Endothelial cell of umbilical vein (primary cell): ENCODE measurements around the gene TUBB3.

Source experiments
- EZH2 ChIP-seq: IDR thresholded peaks from 2 replicates; pipeline ENCODE4 v1.6.1; 2012; ENCODE audit warnings: borderline replicate concordance, low read depth, mild to moderate bottlenecking, moderate library complexity, low read length, inconsistent platforms; ENCODE audit not compliant: severe bottlenecking
- FOS ChIP-seq: IDR thresholded peaks from 2 replicates; pipeline ENCODE4 v1.6.1; 2011; ENCODE audit warnings: mild to moderate bottlenecking, low read length, moderate library complexity, borderline replicate concordance; ENCODE audit not compliant: insufficient read depth
- TF ChIP-seq, protein P1 (sequence below), 2 donors: IDR thresholded peaks; 1 replicate in 1 of 2; 2 replicates in 1 of 2; pipeline ENCODE4 v1.5.1; 2011; ENCODE audit warnings: low read length in 2 of 2, mild to moderate bottlenecking in 2 of 2, moderate library complexity in 2 of 2, control low read depth in 1 of 2, inconsistent platforms in 1 of 2, low read depth in 1 of 2; ENCODE audit not compliant: insufficient read depth in 1 of 2; ENCODE audit errors: extremely low read depth in 1 of 2

- TF ChIP-seq FOS: no peak
- TF ChIP-seq, protein P1, sequence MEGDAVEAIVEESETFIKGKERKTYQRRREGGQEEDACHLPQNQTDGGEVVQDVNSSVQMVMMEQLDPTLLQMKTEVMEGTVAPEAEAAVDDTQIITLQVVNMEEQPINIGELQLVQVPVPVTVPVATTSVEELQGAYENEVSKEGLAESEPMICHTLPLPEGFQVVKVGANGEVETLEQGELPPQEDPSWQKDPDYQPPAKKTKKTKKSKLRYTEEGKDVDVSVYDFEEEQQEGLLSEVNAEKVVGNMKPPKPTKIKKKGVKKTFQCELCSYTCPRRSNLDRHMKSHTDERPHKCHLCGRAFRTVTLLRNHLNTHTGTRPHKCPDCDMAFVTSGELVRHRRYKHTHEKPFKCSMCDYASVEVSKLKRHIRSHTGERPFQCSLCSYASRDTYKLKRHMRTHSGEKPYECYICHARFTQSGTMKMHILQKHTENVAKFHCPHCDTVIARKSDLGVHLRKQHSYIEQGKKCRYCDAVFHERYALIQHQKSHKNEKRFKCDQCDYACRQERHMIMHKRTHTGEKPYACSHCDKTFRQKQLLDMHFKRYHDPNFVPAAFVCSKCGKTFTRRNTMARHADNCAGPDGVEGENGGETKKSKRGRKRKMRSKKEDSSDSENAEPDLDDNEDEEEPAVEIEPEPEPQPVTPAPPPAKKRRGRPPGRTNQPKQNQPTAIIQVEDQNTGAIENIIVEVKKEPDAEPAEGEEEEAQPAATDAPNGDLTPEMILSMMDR (IDR thresholded peaks at IDR 0.05; ENCODE audit: extremely low read depth in 1 of 2, insufficient read depth in 1 of 2, low read depth in 1 of 2, low read length in 2 of 2): no peak
- no peak for TF ChIP-seq EZH2
Observed at GRCh38 chr16:89972244-89973234, 49.4 kb downstream of the TUBB3 start.
